Neural crest cell (in vitro differentiated cells): ENCODE data around the gene A4GALT. TPM values are rescaled to one million over a fixed set of nuclear protein-coding genes. Genes with fewer than 3 reads are reported as not detected.

Source experiments
- DNase-seq: peaks from one replicate; pipeline ENCODE4 v3.0.0; 2021; ENCODE audit warnings: low read depth, mixed read lengths, low spot score
- H3K27ac Mint-ChIP-seq: one replicate; pipeline ENCODE4 v1.8.0; 2021; ENCODE audit warnings: mild to moderate bottlenecking, mixed read lengths; ENCODE audit not compliant: unreplicated experiment
- H3K27me3 Mint-ChIP-seq: 2 replicates; pipeline ENCODE4 v1.8.0; 2021; ENCODE audit warnings: low read depth, mild to moderate bottlenecking, mixed read lengths
- H3K36me3 Mint-ChIP-seq: 2 replicates; pipeline ENCODE4 v1.8.0; 2021; ENCODE audit warnings: low read depth, mild to moderate bottlenecking, mixed read lengths
- H3K4me1 Mint-ChIP-seq: 2 replicates; pipeline ENCODE4 v1.8.0; 2021; ENCODE audit warnings: mixed read lengths
- H3K4me3 Mint-ChIP-seq: one replicate; pipeline ENCODE4 v1.8.0; 2021; ENCODE audit warnings: mild to moderate bottlenecking, mixed read lengths
- H3K9me3 Mint-ChIP-seq: 2 replicates; pipeline ENCODE4 v1.8.0; 2021; ENCODE audit warnings: mixed read lengths
- CTCF ChIP-seq: fragments of 200-600 bp; sonication (generic); conservative IDR thresholded peaks from 2 replicates; pipeline ENCODE4 v1.5.0; 2021; ENCODE audit warnings: antibody characterized with exemption, mild to moderate bottlenecking
- total RNA-seq: library from RNA; stranded (reverse); gene quantifications from 2 replicates; pipeline ENCODE4 v1.2.1, GENCODE V29; 2021

Gene A4GALT
- total RNA-seq, 1 donor from 2014 or later, result 0.35 TPM

- DNase-seq, result no peak
- Mint-ChIP-seq H3K9me3 (no peaks in the 10 kb centered on the region), H3K4me3 (no peak overlapping the region), H3K36me3 (no peaks in the 10 kb centered on the region), H3K27ac (no peak overlapping the region), H3K27me3 (no peaks in the 10 kb centered on the region), H3K4me1 (peaks cover 12% of the 10 kb centered on the region)
- TF ChIP-seq CTCF, result no peak
Observed at GRCh38 chr22:42699281-42699975, 21.2 kb downstream of the A4GALT start.

GRCh38 chr22:42697542-42698013 lies 23.1 kb downstream of the A4GALT start:
- H3K27ac Mint-ChIP-seq, result no peak overlapping the region

GRCh38 chr22:42696331-42696967 lies 24.2 kb downstream of the A4GALT start:
- no peaks in the 10 kb centered on the region for H3K27me3 Mint-ChIP-seq

More at GRCh38 chr22:42697542-42698013, 23.1 kb downstream of the A4GALT start:
- Mint-ChIP-seq H3K9me3 (no peaks in the 10 kb centered on the region), H3K27me3 (no peaks in the 10 kb centered on the region), H3K36me3 (no peaks in the 10 kb centered on the region), H3K4me1 (peaks cover 11% of the 10 kb centered on the region), H3K4me3 (no peak overlapping the region)
- no peak for TF ChIP-seq CTCF
- no peak for DNase-seq

GRCh38 chr22:42695294-42695693 lies 25.4 kb downstream of the A4GALT start:
- Mint-ChIP-seq H3K4me3 (no peak overlapping the region), H3K36me3 (no peaks in the 10 kb centered on the region), H3K27ac (peak overlapping the region; percentile 50), H3K4me1 (peaks cover 11% of the 10 kb centered on the region), H3K27me3 (no peaks in the 10 kb centered on the region), H3K9me3 (no peaks in the 10 kb centered on the region)
- no peak for TF ChIP-seq CTCF
- DNase-seq, result no peak

More at GRCh38 chr22:42696331-42696967, 24.2 kb downstream of the A4GALT start:
- Mint-ChIP-seq H3K36me3 (no peaks in the 10 kb centered on the region), H3K4me1 (peaks cover 11% of the 10 kb centered on the region), H3K4me3 (no peak overlapping the region), H3K9me3 (no peaks in the 10 kb centered on the region), H3K27ac (no peak overlapping the region)
- DNase-seq, result no peak
- TF ChIP-seq CTCF, result no peak

GRCh38 chr22:42693763-42694683 lies 26.6 kb downstream of the A4GALT start:
- DNase-seq, result no peak
- no peak for TF ChIP-seq CTCF
- Mint-ChIP-seq H3K27ac (no peak overlapping the region), H3K9me3 (no peaks in the 10 kb centered on the region), H3K4me3 (no peak overlapping the region), H3K4me1 (peaks cover 6% of the 10 kb centered on the region), H3K27me3 (no peaks in the 10 kb centered on the region), H3K36me3 (no peaks in the 10 kb centered on the region)
